ENCODE data around the gene TARS2. TPM values are rescaled to one million over a fixed set of nuclear protein-coding genes. Genes with fewer than 3 reads are reported as not detected.
A peak's percentile ranks its signal among the peaks of the same experiment; 100 is the strongest.

TARS2 gene
- total RNA-seq, 6 donors from 2014 or later: 7.1 to 24.1 (median 14.2) TPM

GRCh38 chr1:150555198-150555970 is 68.2 kb downstream of the TARS2 start:
- Histone ChIP-seq H3K36me3 (peaks cover 0 to 46% (median 17%) of the 10 kb centered on the region in 4 donors), H3K4me3 (no peak overlapping the region), H3K4me1 (peaks cover 52 to 64% (median 62%) of the 10 kb centered on the region in 4 donors), H3K9me3 (no peaks in the 10 kb centered on the region), H3K27me3 (no peaks in the 10 kb centered on the region), H3K27ac (peak overlapping the region in 1 of 4 donors; percentile 4)
- no peak for DNase-seq
- 86 to 96% methylated on average over 18 to 19 of the region's 19 CpGs for WGBS, 2 donors
- TF ChIP-seq EP300 (IDR thresholded peaks at IDR 0.05) (no peak), POLR2A (IDR thresholded peaks at IDR 0.05) (no peak), CTCF (IDR thresholded peaks at IDR 0.05) (no peak), POLR2AphosphoS5 (IDR thresholded peaks at IDR 0.05) (no peak)
- ATAC-seq (ENCODE audit: low FRiP score in 2 of 2): no peak

GRCh38 chr1:150555971-150556865 is 69.0 kb downstream of the TARS2 start:
- no peak for TF ChIP-seq EP300 (IDR thresholded peaks at IDR 0.05)
- peak in 1 of 2 donors; percentile 12 for TF ChIP-seq POLR2AphosphoS5 (IDR thresholded peaks at IDR 0.05)
- no peak for TF ChIP-seq CTCF (IDR thresholded peaks at IDR 0.05)
- TF ChIP-seq POLR2A (IDR thresholded peaks at IDR 0.05): no peak
- Histone ChIP-seq H3K27me3 (no peaks in the 10 kb centered on the region), H3K4me3 (no peak overlapping the region), H3K36me3 (peaks cover 0 to 46% (median 17%) of the 10 kb centered on the region in 4 donors), H3K4me1 (peaks cover 48 to 60% (median 59%) of the 10 kb centered on the region in 4 donors), H3K27ac (peak overlapping the region in 1 of 4 donors; percentile 17), H3K9me3 (no peaks in the 10 kb centered on the region)
- ATAC-seq (ENCODE audit: low FRiP score in 2 of 2): no peak
- 83 to 86% methylated on average over 14 to 26 of the region's 26 CpGs for WGBS, 2 donors
- no peak for DNase-seq

- H3K27ac ChIP-seq: no peak overlapping the region
These were observed 69.9 kb downstream of the TARS2 start for GRCh38 chr1:150557065-150557600.

More at GRCh38 chr1:150557065-150557600, 69.9 kb downstream of the TARS2 start:
- TF ChIP-seq CTCF (IDR thresholded peaks at IDR 0.05) (no peak), POLR2A (IDR thresholded peaks at IDR 0.05) (no peak), POLR2AphosphoS5 (IDR thresholded peaks at IDR 0.05) (no peak), EP300 (IDR thresholded peaks at IDR 0.05) (no peak)
- Histone ChIP-seq H3K4me1 (peaks cover 46 to 52% (median 50%) of the 10 kb centered on the region in 4 donors), H3K27me3 (no peaks in the 10 kb centered on the region), H3K36me3 (peaks cover 0 to 46% (median 17%) of the 10 kb centered on the region in 4 donors), H3K9me3 (no peaks in the 10 kb centered on the region), H3K4me3 (no peak overlapping the region)
- ATAC-seq (ENCODE audit: low FRiP score in 2 of 2) (no peak), DNase-seq (peak in 1 of 2 donors; percentile 82)
- WGBS, 2 donors: 93 to 94% methylated on average over 7 to 25 of the region's 26 CpGs

Small RNA genes lying within 50 kb of the gene (small RNA-seq; reads per million reads assigned to genes)
- gene MIR4257: 0 reads per million in 4 donors

Other genes starting within 250 kb of the TARS2 start
- gene CA14, start 229.6 kb upstream of the TARS2 start, total RNA-seq: 1 to 10 TPM in 1 of 6 donors, under 1 TPM in 3, not detected in 2; 0.61 to 1.0 (median 0.63) TPM
- 100 to 1,000 TPM in 3 of 6 donors, 10 to 100 TPM in 3; 71.2 to 169 (median 101) TPM for gene APH1A, start 218.4 kb upstream of the TARS2 start, total RNA-seq
- gene C1orf54, start 214.6 kb upstream of the TARS2 start, total RNA-seq: 10 to 100 TPM in 1 of 6 donors, 1 to 10 TPM in 3, not detected in 2; 3.3 to 13.8 (median 7.3) TPM
- 10 to 100 TPM in 1 of 6 donors, 1 to 10 TPM in 5; 2.7 to 14.7 (median 7.5) TPM for gene CIART, start 204.9 kb upstream of the TARS2 start, total RNA-seq
- 10 to 100 TPM; 24.9 to 51.3 (median 38.3) TPM for gene MRPS21, start 193.6 kb upstream of the TARS2 start, total RNA-seq
- gene PRPF3, start 165.9 kb upstream of the TARS2 start, total RNA-seq: 100 to 1,000 TPM in 1 of 6 donors, 10 to 100 TPM in 5; 34.5 to 190 (median 57.3) TPM
- 10 to 100 TPM; 14.6 to 29.8 (median 26.3) TPM for gene RPRD2, start 123.3 kb upstream of the TARS2 start, total RNA-seq
- gene ECM1, start 20.7 kb downstream of the TARS2 start, total RNA-seq: 10 to 100 TPM in 3 of 6 donors, 1 to 10 TPM in 3; 2.2 to 21.1 (median 14.4) TPM
- gene FALEC, start 28.3 kb downstream of the TARS2 start, total RNA-seq: 1 to 10 TPM in 1 of 6 donors, not detected in 5; 4.2 TPM
- gene ADAMTSL4, start 62.0 kb downstream of the TARS2 start, total RNA-seq: 100 to 1,000 TPM in 4 of 6 donors, 10 to 100 TPM in 2; 40.3 to 169 (median 139) TPM
- 100 to 1,000 TPM; 188 to 580 (median 425) TPM for gene MCL1, start 92.2 kb downstream of the TARS2 start, total RNA-seq
- 100 to 1,000 TPM; 141 to 271 (median 212) TPM for gene ENSA, start 142.2 kb downstream of the TARS2 start, total RNA-seq
- gene GOLPH3L, start 209.7 kb downstream of the TARS2 start, total RNA-seq: 10 to 100 TPM in 5 of 6 donors, 1 to 10 TPM in 1; 7.9 to 40.6 (median 23.8) TPM
- gene HORMAD1, start 233.5 kb downstream of the TARS2 start, total RNA-seq: 1 to 10 TPM in 2 of 6 donors, under 1 TPM in 1, not detected in 3; 0.54 to 3.0 (median 2.6) TPM

Data from upper lobe of left lung (tissue), 6 donors.